ENCODE measurements around the gene TNFRSF12A. TPM values are rescaled to one million over a fixed set of nuclear protein-coding genes. Genes with fewer than 3 reads are reported as not detected.

Gene TNFRSF12A
- total and polyA plus RNA-seq, 11 donors: 27.8 to 824 (median 97.1) TPM

- peaks cover 6 to 48% (median 29%) of the 10 kb centered on the region in 9 donors for H3K27me3 ChIP-seq
- 20 to 43% (median 25%) methylated on average over 6 to 58 of the region's 58 CpGs for WGBS, 4 donors
- ATAC-seq (peak in 3 of 4 donors; percentile 32 to 34 (median 34)), DNase-seq (peak; percentile 64 to 91 (median 83))
- H3K4me1 ChIP-seq: peaks cover 0 to 48% (median 23%) of the 10 kb centered on the region in 12 donors
- H3K4me3 ChIP-seq: peak overlapping the region in 2 of 12 donors; percentile 2 to 26
- H3K36me3 ChIP-seq: peaks cover 0 to 23% (median 19%) of the 10 kb centered on the region in 9 donors
- peak; percentile 55 to 77 (median 64) for TF ChIP-seq CTCF (IDR thresholded peaks at IDR 0.05)
- no peak for TF ChIP-seq POLR2A (IDR thresholded peaks at IDR 0.05)
- intact Hi-C loops (cut with DNase I): no loop called here
- no peaks in the 10 kb centered on the region for H3K9me3 ChIP-seq
- no peak overlapping the region for H3K27ac ChIP-seq
These were observed 8.0 kb downstream of the TNFRSF12A start for GRCh38 chr16:3027983-3028715.

- ATAC-seq: no peak
- peak overlapping the region in 1 of 12 donors; percentile 2 for H3K4me3 ChIP-seq
These were observed 8.7 kb downstream of the TNFRSF12A start for GRCh38 chr16:3028716-3029319.

GRCh38 chr16:3029491-3030221 lies 9.5 kb downstream of the TNFRSF12A start:
- H3K36me3 ChIP-seq: peaks cover 0 to 23% (median 19%) of the 10 kb centered on the region in 9 donors
- H3K27ac ChIP-seq: no peak overlapping the region
- H3K4me3 ChIP-seq: peak overlapping the region in 7 of 12 donors; percentile 2 to 44 (median 21)
- H3K9me3 ChIP-seq: no peaks in the 10 kb centered on the region
- TF ChIP-seq CTCF (IDR thresholded peaks at IDR 0.05) (no peak), POLR2A (IDR thresholded peaks at IDR 0.05) (no peak)
- DNase-seq: peak in 1 of 5 donors; percentile 77
- peak in 1 of 4 donors; percentile 8 for ATAC-seq
- 10 to 34% (median 22%) methylated on average over 18 to 59 of the region's 59 CpGs for WGBS, 4 donors
- H3K4me1 ChIP-seq: peaks cover 0 to 36% (median 14%) of the 10 kb centered on the region in 12 donors
- intact Hi-C loops (cut with DNase I): loop anchor here in 1 of 10 donors (5.0 kb wide), 1 partner anchor 138 kb away; no protein-coding TSS in a partner anchor
- peaks cover 8 to 61% (median 37%) of the 10 kb centered on the region in 9 donors for H3K27me3 ChIP-seq

More at GRCh38 chr16:3028716-3029319, 8.7 kb downstream of the TNFRSF12A start:
- no peaks in the 10 kb centered on the region for H3K9me3 ChIP-seq
- WGBS, 4 donors: 25 to 50% (median 33%) methylated on average over 6 to 15 of the region's 15 CpGs
- intact Hi-C loops (cut with DNase I): no loop called here
- no peak for TF ChIP-seq CTCF (IDR thresholded peaks at IDR 0.05)
- H3K27me3 ChIP-seq: peaks cover 7 to 54% (median 29%) of the 10 kb centered on the region in 9 donors
- peaks cover 0 to 23% (median 19%) of the 10 kb centered on the region in 9 donors for H3K36me3 ChIP-seq
- H3K27ac ChIP-seq: no peak overlapping the region
- no peak for DNase-seq
- H3K4me1 ChIP-seq: peaks cover 0 to 41% (median 18%) of the 10 kb centered on the region in 12 donors
